Upper lobe of left lung (tissue), 6 donors: ENCODE measurements around the gene PRKAR1B. TPM values are rescaled to one million over a fixed set of nuclear protein-coding genes. Genes with fewer than 3 reads are reported as not detected.

Experiments used
- ATAC-seq, 2 donors: fragments of 200-7000 bp; cut with Tn5 transposase; one replicate each; pipeline ENCODE4 v1.9.1; 2022; ENCODE audit warnings: mild to moderate bottlenecking in 2 of 2, moderate library complexity in 2 of 2; ENCODE audit not compliant: low FRiP score in 2 of 2
- DNase-seq, 2 donors: peaks; one replicate each; pipeline ENCODE4 v3.0.0-alpha.2; 2019 to 2020
- H3K27ac ChIP-seq, 4 donors: fragments of 200-600 bp; sonication (generic); one replicate each; pipeline ENCODE4 v1.5.1; 2016 to 2019
- H3K27me3 ChIP-seq, 4 donors: fragments of 200-600 bp; sonication (generic); one replicate each; pipeline ENCODE4 v1.5.1; 2017 to 2019
- H3K36me3 ChIP-seq, 4 donors: fragments of 200-600 bp; sonication (generic); one replicate each; pipeline ENCODE4 v1.5.1; 2016 to 2019
- H3K4me1 ChIP-seq, 4 donors: fragments of 200-600 bp; sonication (generic); one replicate each; pipeline ENCODE4 v1.5.1; 2018 to 2019
- H3K4me3 ChIP-seq, 4 donors: fragments of 200-600 bp; sonication (generic); one replicate each; pipeline ENCODE4 v1.5.1; 2017 to 2019; ENCODE audit warnings: mild to moderate bottlenecking in 2 of 4, moderate library complexity in 1 of 4
- H3K9me3 ChIP-seq, 4 donors: fragments of 200-600 bp; sonication (generic); one replicate each; pipeline ENCODE4 v1.5.1; 2018 to 2019
- EP300 ChIP-seq, 4 donors: sonication (generic); formaldehyde crosslinking; IDR thresholded peaks; one replicate each; pipeline ENCODE4 v1.5.1; 2017; ENCODE audit warnings: antibody characterized with exemption in 4 of 4, control low read depth in 2 of 4
- POLR2A ChIP-seq, 4 donors: fragments of 450-650 bp; IDR thresholded peaks; one replicate each; pipeline ENCODE4 v1.5.1; 2016 to 2017; ENCODE audit warnings: antibody characterized with exemption in 4 of 4, mild to moderate bottlenecking in 2 of 4
- POLR2AphosphoS5 ChIP-seq, 2 donors: sonication (generic); formaldehyde crosslinking; IDR thresholded peaks; one replicate each; pipeline ENCODE4 v1.5.1; 2017; ENCODE audit warnings: antibody characterized with exemption in 2 of 2
- WGBS, 2 donors: methylation state at CpG; one replicate each; pipeline ENCODE4 v1.1.5; 2017 to 2018; 5-methylcytosine and 5-hydroxymethylcytosine counted together
- total RNA-seq, 6 donors: library from RNA; depleted of rRNA in 4 of 6; stranded (reverse); fragments of >200 nt in 4 of 6; gene quantifications; one replicate each; pipeline versions ENCODE4 v1.1.0 to v1.2.1, GENCODE V29; 2016 to 2021
- TF ChIP-seq, protein P1 (sequence below), 6 experiments: fragments of 450-650 bp in 4 of 6; fragments of 200-600 bp in 2 of 6; sonication (generic) in 2 of 6; IDR thresholded peaks; one replicate each; pipeline ENCODE4 v1.5.1; 2016 to 2019; ENCODE audit warnings: antibody characterized with exemption in 6 of 6
- donor health status: DM: no; HTN: no; CAD: no; lungs with moderate emphysema.
- donor health status: DM: no; HTN: yes; CAD: no; lungs with severe emphysema.

Gene PRKAR1B
- total RNA-seq, 6 donors from 2014 or later = 10.3 to 24.4 (median 20.9) TPM

DNA sequence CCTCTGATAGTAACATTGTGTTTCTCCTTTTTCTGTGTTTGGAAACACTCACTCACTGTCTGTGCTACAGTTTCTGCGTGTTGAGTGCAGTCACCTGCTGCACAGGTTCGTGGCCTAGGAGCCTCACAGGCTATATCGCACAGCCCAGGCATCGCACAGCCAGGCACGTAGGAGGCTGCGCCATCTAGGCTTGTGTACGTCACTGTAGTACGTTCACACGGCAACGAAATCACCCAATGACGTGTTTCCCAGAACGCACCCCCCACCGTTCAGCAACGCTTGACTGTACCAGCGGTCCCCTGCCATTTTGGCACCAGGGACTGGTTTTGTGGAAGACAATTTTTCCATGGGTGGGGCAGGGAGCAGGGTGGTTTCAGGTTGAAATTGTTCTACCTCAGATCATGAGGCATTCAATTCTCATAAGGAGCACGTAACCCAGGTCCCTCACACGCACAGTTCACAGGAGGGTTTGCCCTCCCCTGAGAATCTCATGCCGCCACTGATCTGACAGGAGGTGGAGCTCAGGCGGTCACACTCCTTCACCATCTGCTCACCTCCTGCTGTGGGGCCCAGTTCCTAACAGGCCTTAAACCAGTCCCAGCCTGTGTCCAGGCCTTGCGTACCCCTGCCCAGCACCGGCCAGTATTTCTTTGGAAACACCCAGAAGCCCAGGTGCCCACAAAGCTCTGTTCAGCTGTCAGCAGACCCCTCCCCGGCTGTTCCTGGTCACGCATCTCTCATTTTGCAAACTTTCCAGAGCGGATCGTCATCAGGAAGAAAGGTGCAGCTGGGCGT, 23.2 kb upstream of the PRKAR1B start:
- no peak for DNase-seq
- 97 to 98% methylated on average over 26 of the region's 26 CpGs for WGBS, 2 donors
- H3K27me3 ChIP-seq = no peaks in the 10 kb centered on the region

DNA sequence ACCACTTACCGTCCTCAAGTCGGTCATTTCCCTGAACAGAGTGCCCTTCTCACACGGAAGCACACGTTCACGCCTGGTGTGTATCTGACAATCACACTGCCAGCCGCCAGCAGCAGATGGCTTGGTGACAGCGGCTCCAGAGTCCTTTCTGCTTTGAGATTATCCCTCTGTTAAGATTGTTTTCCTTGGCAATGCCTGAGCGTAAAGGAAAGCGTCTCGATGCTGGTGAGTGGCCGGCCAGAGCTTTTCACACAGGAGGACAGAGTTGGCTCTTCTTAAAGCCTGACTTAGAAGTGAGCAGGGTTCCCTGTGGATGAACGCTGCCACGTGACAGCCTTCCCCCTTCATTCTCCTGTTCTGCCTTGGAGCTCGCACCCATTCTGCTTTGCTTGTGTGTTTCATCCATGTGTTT, 22.1 kb upstream of the PRKAR1B start:
- Histone ChIP-seq H3K9me3 (no peaks in the 10 kb centered on the region), H3K27me3 (no peaks in the 10 kb centered on the region), H3K27ac (no peak overlapping the region), H3K4me3 (no peak overlapping the region), H3K4me1 (no peaks in the 10 kb centered on the region), H3K36me3 (peaks cover 0 to 28% (median 18%) of the 10 kb centered on the region in 4 donors)
- DNase-seq (no peak), ATAC-seq (no peak)
- TF ChIP-seq POLR2AphosphoS5 (IDR thresholded peaks at IDR 0.05) (no peak), EP300 (IDR thresholded peaks at IDR 0.05) (no peak), POLR2A (IDR thresholded peaks at IDR 0.05) (no peak)
- TF ChIP-seq, protein P1, sequence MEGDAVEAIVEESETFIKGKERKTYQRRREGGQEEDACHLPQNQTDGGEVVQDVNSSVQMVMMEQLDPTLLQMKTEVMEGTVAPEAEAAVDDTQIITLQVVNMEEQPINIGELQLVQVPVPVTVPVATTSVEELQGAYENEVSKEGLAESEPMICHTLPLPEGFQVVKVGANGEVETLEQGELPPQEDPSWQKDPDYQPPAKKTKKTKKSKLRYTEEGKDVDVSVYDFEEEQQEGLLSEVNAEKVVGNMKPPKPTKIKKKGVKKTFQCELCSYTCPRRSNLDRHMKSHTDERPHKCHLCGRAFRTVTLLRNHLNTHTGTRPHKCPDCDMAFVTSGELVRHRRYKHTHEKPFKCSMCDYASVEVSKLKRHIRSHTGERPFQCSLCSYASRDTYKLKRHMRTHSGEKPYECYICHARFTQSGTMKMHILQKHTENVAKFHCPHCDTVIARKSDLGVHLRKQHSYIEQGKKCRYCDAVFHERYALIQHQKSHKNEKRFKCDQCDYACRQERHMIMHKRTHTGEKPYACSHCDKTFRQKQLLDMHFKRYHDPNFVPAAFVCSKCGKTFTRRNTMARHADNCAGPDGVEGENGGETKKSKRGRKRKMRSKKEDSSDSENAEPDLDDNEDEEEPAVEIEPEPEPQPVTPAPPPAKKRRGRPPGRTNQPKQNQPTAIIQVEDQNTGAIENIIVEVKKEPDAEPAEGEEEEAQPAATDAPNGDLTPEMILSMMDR (IDR thresholded peaks at IDR 0.05) = no peak
- 70 to 84% methylated on average over 7 to 14 of the region's 14 CpGs for WGBS, 2 donors

More for the DNA sequence above, 23.2 kb upstream of the PRKAR1B start:
- Histone ChIP-seq H3K4me1 (no peaks in the 10 kb centered on the region), H3K4me3 (no peak overlapping the region), H3K9me3 (no peaks in the 10 kb centered on the region), H3K27ac (no peak overlapping the region), H3K36me3 (peaks cover 0 to 35% (median 25%) of the 10 kb centered on the region in 4 donors)
- no peak for ATAC-seq
- no peak for TF ChIP-seq EP300 (IDR thresholded peaks at IDR 0.05)
- TF ChIP-seq, protein P1 (IDR thresholded peaks at IDR 0.05) = no peak
- no peak for TF ChIP-seq POLR2A (IDR thresholded peaks at IDR 0.05)
- TF ChIP-seq POLR2AphosphoS5 (IDR thresholded peaks at IDR 0.05) = no peak

DNA sequence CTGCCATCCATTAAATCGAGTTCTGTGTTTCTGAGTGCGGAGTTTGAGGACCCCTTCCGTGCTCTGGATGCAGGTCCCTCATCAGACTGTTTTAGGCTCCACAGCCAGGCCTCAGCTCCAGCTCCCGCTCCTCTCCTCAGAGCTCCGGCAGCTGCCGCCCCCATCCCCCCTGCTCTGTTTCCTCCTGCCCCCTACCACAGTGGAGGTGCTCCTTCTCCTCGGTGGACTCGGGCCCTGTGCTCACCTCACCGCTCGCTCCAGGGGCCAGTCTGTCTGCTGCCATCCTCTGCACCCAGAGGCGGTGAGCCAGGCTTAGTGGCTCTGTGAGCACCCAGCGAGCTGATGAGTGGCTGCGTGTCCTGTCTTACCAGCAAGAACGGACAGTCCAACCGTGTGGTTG, 21.4 kb upstream of the PRKAR1B start:
- ATAC-seq = no peak
- no peak for DNase-seq
- WGBS, 2 donors = 94 to 97% methylated on average over 15 of the region's 15 CpGs
- Histone ChIP-seq H3K9me3 (no peaks in the 10 kb centered on the region), H3K27ac (no peak overlapping the region), H3K27me3 (no peaks in the 10 kb centered on the region), H3K36me3 (peaks cover 0 to 25% (median 12%) of the 10 kb centered on the region in 4 donors), H3K4me3 (no peak overlapping the region), H3K4me1 (no peaks in the 10 kb centered on the region)
- TF ChIP-seq POLR2AphosphoS5 (IDR thresholded peaks at IDR 0.05) (no peak), EP300 (IDR thresholded peaks at IDR 0.05) (no peak), POLR2A (IDR thresholded peaks at IDR 0.05) (no peak)
- TF ChIP-seq, protein P1 (IDR thresholded peaks at IDR 0.05) = no peak

DNA sequence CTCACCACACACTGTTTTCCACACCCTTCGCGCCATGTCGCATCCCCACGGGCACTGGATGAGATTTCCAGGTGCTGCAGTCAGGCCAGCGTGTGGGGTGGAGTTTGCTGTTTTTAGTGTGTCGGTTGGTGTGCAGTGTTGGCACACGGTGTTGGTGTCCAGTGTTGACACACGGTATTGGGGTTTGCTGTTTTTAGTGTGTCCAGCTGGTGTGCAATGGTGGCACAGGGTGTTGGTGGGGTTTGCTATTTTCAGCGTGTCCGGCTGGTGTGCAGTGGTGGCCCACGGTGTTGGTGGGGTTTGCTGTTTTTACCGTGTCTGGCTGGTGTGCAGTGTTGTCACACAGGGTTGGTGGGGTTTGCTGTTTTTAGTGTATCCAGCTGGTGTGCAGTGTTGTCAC, 20.1 kb upstream of the PRKAR1B start:
- ATAC-seq (no peak), DNase-seq (no peak)
- WGBS, 2 donors = 88 to 91% methylated on average over 12 of the region's 12 CpGs
- Histone ChIP-seq H3K27me3 (no peaks in the 10 kb centered on the region), H3K27ac (no peak overlapping the region), H3K9me3 (no peaks in the 10 kb centered on the region), H3K4me1 (no peaks in the 10 kb centered on the region), H3K36me3 (peaks cover 0 to 27% (median 13%) of the 10 kb centered on the region in 4 donors), H3K4me3 (no peak overlapping the region)
- TF ChIP-seq POLR2A (IDR thresholded peaks at IDR 0.05) = no peak
- TF ChIP-seq, protein P1 (IDR thresholded peaks at IDR 0.05) = no peak
- no peak for TF ChIP-seq POLR2AphosphoS5 (IDR thresholded peaks at IDR 0.05)
- no peak for TF ChIP-seq EP300 (IDR thresholded peaks at IDR 0.05)
